ENCODE measurements around the gene PDCD5.
"Not testable (repeated sequence)": the region's sequence is repeated elsewhere in the genome, so short reads cannot be mapped to it uniquely, and the experiment has no call there.

The PDCD5 gene

GRCh38 chr19:32580901-32581704 lies at the start of gene PDCD5:
Gene PDCD5, plus strand, starts transcription at chr19:32581190. Its CDS starts 72 bp downstream, at chr19:32581262.
- peak; percentile 96 to 99 (median 99) for DNase-seq

- no peak for DNase-seq
Observed at GRCh38 chr19:32532233-32532632, 48.8 kb upstream of the PDCD5 start.

GRCh38 chr19:32537580-32537979 lies 43.4 kb upstream of the PDCD5 start:
- no peak for DNase-seq

GRCh38 chr19:32539240-32539916 lies 41.6 kb upstream of the PDCD5 start:
- no peak for DNase-seq

GRCh38 chr19:32540621-32541020 lies 40.4 kb upstream of the PDCD5 start:
- DNase-seq: no peak

- DNase-seq: not testable (repeated sequence)
Observed at GRCh38 chr19:32541376-32541775, 39.6 kb upstream of the PDCD5 start.

GRCh38 chr19:32542477-32543108 lies 38.4 kb upstream of the PDCD5 start:
- no peak for DNase-seq

- no peak for DNase-seq
Observed at GRCh38 chr19:32543115-32543900, 37.7 kb upstream of the PDCD5 start.

GRCh38 chr19:32544917-32545316 lies 36.1 kb upstream of the PDCD5 start:
- no peak for DNase-seq

GRCh38 chr19:32550666-32551065 lies 30.3 kb upstream of the PDCD5 start:
- DNase-seq: no peak

GRCh38 chr19:32555786-32556185 lies 25.2 kb upstream of the PDCD5 start:
- no peak for DNase-seq

- no peak for DNase-seq
Observed at GRCh38 chr19:32558607-32559228, 22.3 kb upstream of the PDCD5 start.

- DNase-seq: no peak
Observed at GRCh38 chr19:32563761-32564160, 17.2 kb upstream of the PDCD5 start.

GRCh38 chr19:32566246-32566830 lies 14.7 kb upstream of the PDCD5 start:
- DNase-seq: no peak

- no peak for DNase-seq
Observed at GRCh38 chr19:32567486-32567885, 13.5 kb upstream of the PDCD5 start.

GRCh38 chr19:32570081-32570785 lies 10.8 kb upstream of the PDCD5 start:
- DNase-seq: peak; percentile 57 to 66 (median 62)

GRCh38 chr19:32571471-32572075 lies 9.4 kb upstream of the PDCD5 start:
- DNase-seq: not testable (repeated sequence)

- DNase-seq: not testable (repeated sequence)
Observed at GRCh38 chr19:32572700-32573491, 8.1 kb upstream of the PDCD5 start.

- no peak for DNase-seq
Observed at GRCh38 chr19:32573492-32573794, 7.5 kb upstream of the PDCD5 start.

GRCh38 chr19:32576790-32577189 lies 4.2 kb upstream of the PDCD5 start:
- DNase-seq: no peak

Data from suppressor macrophage treated with lipopolysaccharide for 1 hour (primary cell).